Stimulated activated CD8-positive, alpha-beta memory T cell treated with anti-CD3 and anti-CD28 coated beads, Interleukin-7, amount 100 ng/mL, for 48 hours (primary cell): ENCODE measurements around the gene CCR6.
"Not testable (repeated sequence)": the region's sequence is repeated elsewhere in the genome, so short reads cannot be mapped to it uniquely, and the experiment has no call there.

ENCODE experiments used
- DNase-seq, 2 donors: peaks; one replicate each; pipeline ENCODE4 v3.0.0-alpha.2; 2020; ENCODE audit warnings: low read depth in 1 of 2; ENCODE audit errors: extremely low read depth in 1 of 2

The CCR6 gene

DNA sequence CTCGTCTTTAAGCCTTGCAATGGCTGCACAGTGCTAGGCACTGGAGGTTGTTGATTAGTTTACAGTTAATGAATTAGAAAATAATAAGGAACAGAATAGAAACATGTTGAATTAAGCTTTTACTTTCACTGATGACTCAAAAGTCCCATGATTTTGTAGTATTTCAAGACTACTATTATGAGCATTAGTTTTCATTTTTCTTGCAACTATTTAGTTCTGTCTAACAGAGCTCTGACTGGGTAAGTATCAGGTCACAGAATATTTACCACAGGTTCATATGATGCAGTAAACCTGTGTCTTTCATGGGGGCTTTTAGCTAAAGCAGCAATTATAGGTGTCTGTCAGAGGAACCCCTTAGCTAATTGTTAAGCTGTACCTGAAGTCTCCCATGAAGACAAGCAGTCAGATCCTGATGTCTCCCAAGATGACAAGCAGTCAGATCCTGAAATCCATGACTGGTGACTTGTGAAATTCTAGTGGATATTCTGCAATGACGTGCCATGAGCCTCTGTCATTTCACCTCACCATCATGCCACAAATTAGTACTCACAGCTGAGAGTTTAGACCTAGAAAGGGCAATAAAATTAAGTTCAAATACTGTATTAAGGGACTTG is 43.1 kb downstream of the CCR6 start:
- DNase-seq, result no peak

- DNase-seq, result not testable (repeated sequence)
Measured at GRCh38 chr6:167167699-167168098, 44.8 kb downstream of the CCR6 start.

GRCh38 chr6:167168296-167168695 is 45.4 kb downstream of the CCR6 start:
- not testable (repeated sequence) for DNase-seq

DNA sequence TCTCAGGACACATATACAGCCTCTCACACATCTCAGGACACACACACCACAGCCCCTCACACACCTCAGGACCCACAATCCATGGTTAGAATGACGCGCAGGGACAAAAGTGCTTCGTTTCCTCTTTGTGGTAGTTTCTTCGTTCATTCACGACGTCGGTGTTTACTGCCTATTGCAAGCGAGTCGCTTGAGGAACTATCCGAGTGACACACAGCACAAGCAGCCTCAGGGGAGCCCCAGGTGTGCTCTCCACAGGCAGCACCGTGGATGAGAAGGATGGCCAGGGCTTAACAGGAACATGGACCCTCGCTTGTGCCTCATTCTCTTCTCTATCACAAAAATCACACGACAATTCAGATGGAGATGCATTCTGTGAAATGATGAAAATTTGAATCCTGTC is 47.0 kb downstream of the CCR6 start:
- not testable (repeated sequence) for DNase-seq

GRCh38 chr6:167171300-167171699 is 48.4 kb downstream of the CCR6 start:
- DNase-seq, result not testable (repeated sequence)

DNA sequence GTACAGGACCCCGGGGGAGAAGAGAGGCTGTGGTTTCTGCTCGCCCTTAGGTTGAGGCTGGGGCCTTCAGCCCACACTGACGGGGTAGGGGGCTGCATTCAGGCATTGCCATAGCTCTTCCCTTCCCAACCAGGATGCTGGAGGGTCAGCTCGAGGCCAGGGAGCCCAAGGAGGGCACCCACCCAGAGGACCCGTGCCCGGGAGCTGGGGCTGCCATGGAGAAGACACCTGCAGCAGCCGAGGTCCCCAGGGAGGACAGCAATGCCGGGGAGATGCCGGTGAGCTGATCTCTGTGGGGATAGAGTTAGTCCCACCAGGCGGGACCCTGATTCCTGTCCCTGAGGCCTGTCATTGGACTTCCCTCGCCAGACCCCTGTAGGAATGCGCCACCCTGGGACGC is 49.1 kb downstream of the CCR6 start:
- DNase-seq, result not testable (repeated sequence)

GRCh38 chr6:167177271-167177670 is 54.4 kb downstream of the CCR6 start:
- not testable (repeated sequence) for DNase-seq

DNA sequence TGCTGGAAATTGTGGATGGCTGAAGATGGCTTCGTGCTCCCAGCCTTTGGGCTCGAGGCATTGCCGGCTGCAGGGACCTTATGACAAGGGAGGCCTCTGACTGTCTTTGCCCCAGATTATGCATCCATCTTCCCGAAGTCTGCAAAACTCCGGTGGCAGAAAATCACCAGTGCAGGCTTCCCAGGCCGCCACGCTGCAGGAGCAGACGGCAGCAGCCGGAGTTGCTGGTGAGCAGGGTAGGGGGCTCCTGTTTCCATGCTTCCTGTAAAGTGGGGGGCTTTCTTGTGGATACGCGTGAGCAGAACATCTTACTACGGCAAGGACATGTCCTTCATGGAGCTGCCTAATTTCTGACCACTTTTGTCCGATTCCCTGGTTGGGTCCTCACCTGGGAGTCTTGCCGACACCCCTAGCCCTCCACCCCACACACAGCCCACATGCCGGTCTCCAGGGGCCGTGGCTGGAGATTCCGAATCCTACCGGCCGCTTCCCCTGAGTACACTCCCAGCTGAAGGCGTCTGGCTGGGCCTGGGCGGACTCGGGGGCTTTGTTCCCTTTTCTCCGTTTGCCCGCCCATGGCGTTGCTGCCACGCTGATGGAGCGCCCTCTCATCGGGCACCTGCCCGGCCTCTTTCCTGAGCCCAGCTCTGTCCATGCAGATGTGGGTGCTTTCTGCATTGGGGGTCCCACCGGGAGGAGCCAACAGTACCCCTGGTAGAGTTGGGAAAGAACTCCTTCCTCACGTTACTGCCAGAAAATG is 56.2 kb downstream of the CCR6 start:
- DNase-seq, result not testable (repeated sequence)

GRCh38 chr6:167180086-167180485 is 57.2 kb downstream of the CCR6 start:
- DNase-seq, result not testable (repeated sequence)

DNA sequence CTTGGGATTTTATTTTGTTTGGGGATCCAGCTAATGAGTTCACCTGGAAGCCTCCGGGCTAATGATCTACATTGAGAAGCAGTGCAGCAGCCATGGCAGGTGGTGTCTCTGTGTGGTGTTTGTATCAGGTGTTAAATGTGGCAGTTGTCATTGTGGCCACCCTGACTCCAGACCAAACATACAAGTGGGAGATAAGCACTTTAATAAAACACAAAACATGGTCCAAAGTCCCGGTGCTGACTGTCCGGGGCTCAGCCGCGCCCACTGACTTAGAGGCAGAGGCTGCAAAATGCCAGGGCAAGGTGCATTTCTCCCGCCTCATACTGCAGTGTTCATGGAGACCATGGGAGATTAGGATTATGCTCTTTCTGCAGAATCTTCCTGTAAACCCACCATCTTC is 58.5 kb downstream of the CCR6 start:
- DNase-seq, result not testable (repeated sequence)

GRCh38 chr6:167182913-167183314 is 60.0 kb downstream of the CCR6 start:
- not testable (repeated sequence) for DNase-seq

- DNase-seq, result not testable (repeated sequence)
Measured at GRCh38 chr6:167185101-167185500, 62.2 kb downstream of the CCR6 start.

GRCh38 chr6:167187275-167187674 is 64.4 kb downstream of the CCR6 start:
- not testable (repeated sequence) for DNase-seq
